Gastrocnemius medialis (tissue), 4 donors: Measurements from ENCODE around the gene SGK1. TPM values are rescaled to one million over a fixed set of nuclear protein-coding genes. Genes with fewer than 3 reads are reported as not detected.
"Not testable (repeated sequence)": the region's sequence is repeated elsewhere in the genome, so short reads cannot be mapped to it uniquely, and the experiment has no call there.

Experiments
- ATAC-seq, 2 donors: fragments of 150-250 bp; one replicate each; pipeline ENCODE4 v1.9.1; 2016
- DNase-seq, 2 donors: peaks; one replicate each; pipeline ENCODE4 v3.0.0-alpha.2; 2019
- H3K27ac ChIP-seq, 4 donors: fragments of 200-600 bp; sonication (generic); 1 replicate in 1 of 4; 2 replicates in 3 of 4; pipeline ENCODE4 v1.5.1; 2016 to 2018; ENCODE audit warnings: mild to moderate bottlenecking in 2 of 4, moderate library complexity in 1 of 4
- H3K27me3 ChIP-seq, 3 donors: fragments of 200-600 bp; sonication (generic) in 2 of 3; 1 replicate in 1 of 3; 2 replicates in 2 of 3; pipeline versions ENCODE4 v1.5.1 to v1.6.0; 2016 to 2019; ENCODE audit warnings: mild to moderate bottlenecking in 1 of 3, moderate library complexity in 1 of 3
- H3K36me3 ChIP-seq, 2 donors: fragments of 200-600 bp; sonication (generic) in 1 of 2; one replicate each; pipeline ENCODE4 v1.5.1; 2017 to 2018
- H3K4me1 ChIP-seq, 2 donors: fragments of 200-600 bp; sonication (generic) in 1 of 2; one replicate each; pipeline ENCODE4 v1.5.1; 2016 to 2017; ENCODE audit warnings: mild to moderate bottlenecking in 2 of 2
- H3K4me3 ChIP-seq, 4 donors: fragments of 200-600 bp; sonication (generic) in 3 of 4; 1 replicate in 1 of 4; 2 replicates in 3 of 4; pipeline ENCODE4 v1.5.1; 2016 to 2019; ENCODE audit warnings: mild to moderate bottlenecking in 2 of 4
- H3K9me3 ChIP-seq, 3 donors: fragments of 200-600 bp; sonication (generic) in 2 of 3; 1 replicate in 1 of 3; 2 replicates in 2 of 3; pipeline ENCODE4 v1.5.1; 2016 to 2019
- POLR2A ChIP-seq, 2 donors: fragments of 450-650 bp; IDR thresholded peaks; one replicate each; pipeline ENCODE4 v1.6.1; 2017; ENCODE audit warnings: antibody characterized with exemption in 2 of 2, mild to moderate bottlenecking in 2 of 2, moderate library complexity in 2 of 2
- in situ Hi-C, 4 donors: fragments of 200-750 bp; cut with MboI; loops; one replicate each; pipeline versions ENCODE4 v1.15.0 to v1.8.0; 2017; ENCODE audit warnings: low sequenced_read_pairs in 4 of 4
- intact Hi-C: fragments of 100-400 bp; cut with DNase I; formaldehyde crosslinking; loops from one replicate; pipeline ENCODE4 v1.15.1; 2023; ENCODE audit warnings: low total_unique reads
- total RNA-seq, 4 donors: library from RNA; depleted of rRNA; stranded (reverse); fragments of >200 nt; gene quantifications; one replicate each; pipeline versions ENCODE4 v1.1.0 to v1.2.3, GENCODE V29; 2016
- TF ChIP-seq, protein P1 (sequence below), 5 experiments: fragments of 450-650 bp in 3 of 5; fragments of 200-600 bp in 2 of 5; sonication (generic) in 2 of 5; IDR thresholded peaks in 4 of 5; conservative IDR thresholded peaks in 1 of 5; 1 replicate in 4 of 5; 2 replicates in 1 of 5; pipeline ENCODE4 v1.5.1; 2016 to 2019; ENCODE audit warnings: antibody characterized with exemption in 5 of 5, mild to moderate bottlenecking in 3 of 5, moderate library complexity in 3 of 5

Gene SGK1
- total RNA-seq, 4 donors from 2014 or later, result 43.7 to 100 (median 56.2) TPM

- H3K4me3 ChIP-seq, result no peak overlapping the region
- in situ Hi-C loops, result no loop called here
- TF ChIP-seq, protein P1, sequence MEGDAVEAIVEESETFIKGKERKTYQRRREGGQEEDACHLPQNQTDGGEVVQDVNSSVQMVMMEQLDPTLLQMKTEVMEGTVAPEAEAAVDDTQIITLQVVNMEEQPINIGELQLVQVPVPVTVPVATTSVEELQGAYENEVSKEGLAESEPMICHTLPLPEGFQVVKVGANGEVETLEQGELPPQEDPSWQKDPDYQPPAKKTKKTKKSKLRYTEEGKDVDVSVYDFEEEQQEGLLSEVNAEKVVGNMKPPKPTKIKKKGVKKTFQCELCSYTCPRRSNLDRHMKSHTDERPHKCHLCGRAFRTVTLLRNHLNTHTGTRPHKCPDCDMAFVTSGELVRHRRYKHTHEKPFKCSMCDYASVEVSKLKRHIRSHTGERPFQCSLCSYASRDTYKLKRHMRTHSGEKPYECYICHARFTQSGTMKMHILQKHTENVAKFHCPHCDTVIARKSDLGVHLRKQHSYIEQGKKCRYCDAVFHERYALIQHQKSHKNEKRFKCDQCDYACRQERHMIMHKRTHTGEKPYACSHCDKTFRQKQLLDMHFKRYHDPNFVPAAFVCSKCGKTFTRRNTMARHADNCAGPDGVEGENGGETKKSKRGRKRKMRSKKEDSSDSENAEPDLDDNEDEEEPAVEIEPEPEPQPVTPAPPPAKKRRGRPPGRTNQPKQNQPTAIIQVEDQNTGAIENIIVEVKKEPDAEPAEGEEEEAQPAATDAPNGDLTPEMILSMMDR (IDR thresholded peaks at IDR 0.05 in 4 of 5, conservative IDR thresholded peaks at IDR 0.05 in 1 of 5), result no peak
- no peak for TF ChIP-seq POLR2A (IDR thresholded peaks at IDR 0.05)
- DNase-seq (no peak), ATAC-seq (no peak)
- H3K9me3 ChIP-seq, result no peaks in the 10 kb centered on the region
- no peaks in the 10 kb centered on the region for H3K36me3 ChIP-seq
- intact Hi-C loops, result no loop called here
- no peak overlapping the region for H3K27ac ChIP-seq
- no peaks in the 10 kb centered on the region for H3K27me3 ChIP-seq
- H3K4me1 ChIP-seq, result no peaks in the 10 kb centered on the region
Measured at GRCh38 chr6:134261766-134262165, 56.1 kb downstream of the SGK1 start.

- Histone ChIP-seq H3K9me3 (no peaks in the 10 kb centered on the region), H3K27me3 (no peaks in the 10 kb centered on the region), H3K4me3 (no peak overlapping the region), H3K27ac (no peak overlapping the region), H3K36me3 (no peaks in the 10 kb centered on the region), H3K4me1 (peaks cover 0 to 3% of the 10 kb centered on the region in 2 donors)
- in situ Hi-C loops (no loop called here), intact Hi-C loops (no loop called here)
- no peak for DNase-seq
- TF ChIP-seq, protein P1 (IDR thresholded peaks at IDR 0.05 in 4 of 5, conservative IDR thresholded peaks at IDR 0.05 in 1 of 5), result no peak
- TF ChIP-seq POLR2A (IDR thresholded peaks at IDR 0.05), result no peak
- ATAC-seq, result no peak
Measured at GRCh38 chr6:134258849-134259306, 59.0 kb downstream of the SGK1 start.

- no peaks in the 10 kb centered on the region for H3K9me3 ChIP-seq
- in situ Hi-C loops, result no loop called here
- H3K36me3 ChIP-seq, result no peaks in the 10 kb centered on the region
- no peaks in the 10 kb centered on the region for H3K27me3 ChIP-seq
- no peak for DNase-seq
- no peak overlapping the region for H3K4me3 ChIP-seq
- no peak overlapping the region for H3K27ac ChIP-seq
- no peak for TF ChIP-seq POLR2A (IDR thresholded peaks at IDR 0.05)
- TF ChIP-seq, protein P1 (IDR thresholded peaks at IDR 0.05 in 4 of 5, conservative IDR thresholded peaks at IDR 0.05 in 1 of 5), result no peak
- ATAC-seq, result no peak
- intact Hi-C loops, result no loop called here
- peaks cover 0 to 8% of the 10 kb centered on the region in 2 donors for H3K4me1 ChIP-seq
Measured at GRCh38 chr6:134257516-134257915, 60.4 kb downstream of the SGK1 start.

DNA sequence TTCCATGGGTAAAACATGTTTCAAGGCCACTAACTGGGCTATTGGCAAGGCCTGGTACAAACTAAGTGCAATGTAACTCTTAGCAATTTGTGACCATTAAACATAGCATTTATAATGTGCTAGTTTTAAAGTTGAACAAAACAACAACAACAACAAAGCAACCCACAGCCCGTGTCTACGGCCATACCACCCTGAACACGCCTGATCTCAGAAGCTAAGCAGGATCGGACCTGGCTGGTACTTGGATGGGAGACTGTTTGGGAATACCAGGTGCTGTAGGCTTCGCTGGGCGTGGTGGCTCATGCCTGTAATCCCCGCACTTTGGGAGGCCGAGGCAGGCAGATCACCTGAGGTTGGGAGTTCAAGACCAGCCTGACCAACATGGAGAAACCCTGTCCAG is 61.0 kb downstream of the SGK1 start:
- Histone ChIP-seq H3K9me3 (no peaks in the 10 kb centered on the region), H3K36me3 (no peaks in the 10 kb centered on the region), H3K4me1 (peaks cover 0 to 8% of the 10 kb centered on the region in 2 donors), H3K27ac (no peak overlapping the region), H3K4me3 (no peak overlapping the region), H3K27me3 (no peaks in the 10 kb centered on the region)
- no peak for DNase-seq
- in situ Hi-C loops (no loop called here), intact Hi-C loops (no loop called here)
- TF ChIP-seq, protein P1 (IDR thresholded peaks at IDR 0.05 in 4 of 5, conservative IDR thresholded peaks at IDR 0.05 in 1 of 5), result no peak
- no peak for TF ChIP-seq POLR2A (IDR thresholded peaks at IDR 0.05)
- ATAC-seq, result no peak

DNA sequence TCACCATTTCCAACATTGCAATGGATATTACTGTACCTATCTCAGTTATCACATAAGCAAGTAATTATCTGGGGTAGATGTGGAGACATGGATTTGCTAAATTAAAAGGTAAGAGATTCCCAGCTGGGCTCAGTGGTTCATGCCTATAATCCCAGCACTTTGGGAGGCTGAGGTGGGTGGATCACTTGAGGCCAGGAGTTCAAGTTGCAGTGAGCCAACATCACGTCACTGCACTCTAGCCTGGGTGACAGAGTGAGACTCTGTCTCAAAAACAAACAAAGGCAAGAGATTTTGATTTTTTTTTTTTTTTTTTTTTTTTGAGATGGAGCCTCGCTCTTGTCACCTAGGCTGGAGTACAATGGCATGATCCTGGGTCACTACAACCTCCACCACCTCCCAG is 62.6 kb downstream of the SGK1 start:
- H3K4me1 ChIP-seq, result peaks cover 7 to 13% of the 10 kb centered on the region in 2 donors
- H3K4me3 ChIP-seq, H3K36me3 ChIP-seq, DNase-seq, in situ Hi-C loops, H3K9me3 ChIP-seq, intact Hi-C loops, H3K27ac ChIP-seq, ATAC-seq, H3K27me3 ChIP-seq: not testable (repeated sequence)
